ENCODE measurements around the gene GRPEL1. TPM values are rescaled to one million over a fixed set of nuclear protein-coding genes. Genes with fewer than 3 reads are reported as not detected.

The GRPEL1 gene
- total RNA-seq, 1 experiment from 2014 or later = 80.1 TPM

GRCh38 chr4:7045961-7046921, 21.6 kb downstream of the GRPEL1 start:
- DNase-seq (ENCODE audit: low read depth, low spot score) = no peak
- Histone ChIP-seq H3K27ac (ENCODE audit: low read depth, low read length) (no peak overlapping the region), H3K36me3 (ENCODE audit: control insufficient read depth in 1 of 2, insufficient read depth in 2 of 2, low read length in 2 of 2) (no peaks in the 10 kb centered on the region), H3K79me2 (ENCODE audit: insufficient read depth, low read length) (peaks cover 52% of the 10 kb centered on the region), H3K4me1 (ENCODE audit: control insufficient read depth in 1 of 2, insufficient read depth in 2 of 2, low read length in 2 of 2) (peaks cover 12 to 22% of the 10 kb centered on the region in 2 experiments; a peak in 2 of 4 replicates), H2AFZ (ENCODE audit: low read depth, low read length, poor library complexity, severe bottlenecking) (no peak overlapping the region), H3K9me2 (ENCODE audit: insufficient read depth) (no peaks in the 10 kb centered on the region), H3K4me2 (ENCODE audit: low read length) (no peak overlapping the region), H3K9ac (ENCODE audit: low read length) (no peak overlapping the region), H3K9me3 (ENCODE audit: control insufficient read depth in 1 of 2, insufficient read depth in 1 of 2, low read depth in 1 of 2, low read length in 2 of 2) (no peaks in the 10 kb centered on the region), H3K27me3 (ENCODE audit: insufficient read depth, low read length) (no peaks in the 10 kb centered on the region), H3K4me3 (replicated peaks in 1 of 2; ENCODE audit: low read depth in 1 of 2, low read length in 2 of 2) (no peak overlapping the region), H4K20me1 (ENCODE audit: insufficient read depth) (no peaks in the 10 kb centered on the region)
- no peak for TF ChIP-seq POLR2A (IDR thresholded peaks at IDR 0.05; ENCODE audit: borderline replicate concordance, extremely low read depth, insufficient read depth, insufficient read length)
- no peak for TF ChIP-seq SP1 (IDR thresholded peaks at IDR 0.05; ENCODE audit: low read depth)
- TF ChIP-seq REST (IDR thresholded peaks at IDR 0.05; ENCODE audit: low read depth) = no peak
- no TSS peak for BruUV-seq (replicated peaks)
- POLR2A ChIA-PET = no interaction called here
- intact Hi-C loops (cut with micrococcal nuclease) = no loop called here
- CTCF ChIA-PET = no interaction called here
- RAD21 ChIA-PET (ENCODE audit: low non-redundant PET in 1 of 2, low total read pairs in 2 of 2, uncharacterized antibody in 2 of 2, unreplicated experiment in 2 of 2) = interaction anchor here in 1 of 2 experiments (0.6 kb wide), 1 partner anchor 573 kb away, joined by 6 read pairs; no protein-coding TSS in a partner anchor
- no peak for ATAC-seq

- intact Hi-C loops (cut with micrococcal nuclease) = no loop called here
- ChIA-PET CTCF (no interaction called here), RAD21 (ENCODE audit: low non-redundant PET in 1 of 2, low total read pairs in 2 of 2, uncharacterized antibody in 2 of 2, unreplicated experiment in 2 of 2) (interaction anchor here in 1 of 2 experiments (0.6 kb wide), 1 partner anchor 572 kb away, joined by 6 read pairs; no protein-coding TSS in a partner anchor), POLR2A (no interaction called here)
- H3K27ac ChIP-seq (ENCODE audit: low read depth, low read length) = no peak overlapping the region
- no peak for TF ChIP-seq REST (IDR thresholded peaks at IDR 0.05; ENCODE audit: low read depth)
- TF ChIP-seq ZNF274 (IDR thresholded peaks at IDR 0.05; ENCODE audit: low read depth, low read length) = no peak
- TF ChIP-seq POLR2A (IDR thresholded peaks at IDR 0.05; ENCODE audit: borderline replicate concordance, extremely low read depth, insufficient read depth, insufficient read length) = no peak
- H3K36me3 ChIP-seq (ENCODE audit: control insufficient read depth in 1 of 2, insufficient read depth in 2 of 2, low read length in 2 of 2) = no peaks in the 10 kb centered on the region
- H2AFZ ChIP-seq (ENCODE audit: low read depth, low read length, poor library complexity, severe bottlenecking) = no peak overlapping the region
- H3K4me1 ChIP-seq (ENCODE audit: control insufficient read depth in 1 of 2, insufficient read depth in 2 of 2, low read length in 2 of 2) = peaks cover 12 to 22% of the 10 kb centered on the region in 2 experiments; a peak in 2 of 4 replicates
- no peak for ATAC-seq
- no peaks in the 10 kb centered on the region for H4K20me1 ChIP-seq (ENCODE audit: insufficient read depth)
- H3K9ac ChIP-seq (ENCODE audit: low read length) = no peak overlapping the region
- H3K9me2 ChIP-seq (ENCODE audit: insufficient read depth) = no peaks in the 10 kb centered on the region
- no TSS peak for BruUV-seq (replicated peaks)
- no peaks in the 10 kb centered on the region for H3K27me3 ChIP-seq (ENCODE audit: insufficient read depth, low read length)
- no peaks in the 10 kb centered on the region for H3K9me3 ChIP-seq (ENCODE audit: control insufficient read depth in 1 of 2, insufficient read depth in 1 of 2, low read depth in 1 of 2, low read length in 2 of 2)
- DNase-seq (ENCODE audit: low read depth, low spot score) = no peak
- no peak overlapping the region for H3K4me3 ChIP-seq (replicated peaks in 1 of 2; ENCODE audit: low read depth in 1 of 2, low read length in 2 of 2)
- peaks cover 52% of the 10 kb centered on the region for H3K79me2 ChIP-seq (ENCODE audit: insufficient read depth, low read length)
- no peak overlapping the region for H3K4me2 ChIP-seq (ENCODE audit: low read length)
Observed at GRCh38 chr4:7045553-7045952, 22.3 kb downstream of the GRPEL1 start.

Measured in HCT116 (cell line).